Smooth muscle cell (in vitro differentiated cells): ENCODE measurements around the gene HAGH. TPM values are rescaled to one million over a fixed set of nuclear protein-coding genes. Genes with fewer than 3 reads are reported as not detected.

ENCODE experiments used
- DNase-seq: peaks from one replicate; lab custom pipeline; 2025; ENCODE audit not compliant: unreplicated experiment; lab: John Stamatoyannopoulos, UW
- H2AFZ ChIP-seq: fragments of 200-600 bp; sonication (generic); 2 replicates; pipeline ENCODE4 v1.6.0; 2016; ENCODE audit warnings: antibody characterized with exemption, low read depth, mild to moderate bottlenecking
- H3F3A ChIP-seq: fragments of 200-600 bp; sonication (generic); 2 replicates; pipeline ENCODE4 v1.6.0; 2017; ENCODE audit warnings: antibody characterized with exemption, low read depth
- H3K27ac ChIP-seq: fragments of 200-600 bp; sonication (generic); 2 replicates; pipeline ENCODE4 v1.5.1; 2016; ENCODE audit warnings: low read depth, mild to moderate bottlenecking
- H3K27me3 ChIP-seq: fragments of 200-600 bp; sonication (generic); 2 replicates; pipeline ENCODE4 v1.6.1; 2016; ENCODE audit warnings: low read depth, mild to moderate bottlenecking
- H3K36me3 ChIP-seq: fragments of 200-600 bp; sonication (generic); 2 replicates; pipeline ENCODE4 v1.5.1; 2016; ENCODE audit warnings: low read depth
- H3K4me1 ChIP-seq: fragments of 200-600 bp; sonication (generic); 2 replicates; pipeline ENCODE4 v1.5.1; 2016; ENCODE audit warnings: low read depth
- H3K4me2 ChIP-seq: fragments of 200-600 bp; sonication (generic); 2 replicates; pipeline ENCODE4 v1.6.0; 2016; ENCODE audit warnings: mild to moderate bottlenecking
- H3K4me3 ChIP-seq: fragments of 200-600 bp; sonication (generic); 2 replicates; pipeline ENCODE4 v1.5.1; 2016; ENCODE audit warnings: mild to moderate bottlenecking
- H3K79me2 ChIP-seq: fragments of 200-600 bp; sonication (generic); 2 replicates; pipeline ENCODE4 v1.6.0; 2016; ENCODE audit warnings: low read depth, mild to moderate bottlenecking
- H3K9ac ChIP-seq: fragments of 200-600 bp; sonication (generic); 2 replicates; pipeline ENCODE4 v1.6.0; 2016; ENCODE audit warnings: low read depth
- H3K9me3 ChIP-seq: fragments of 200-600 bp; sonication (generic); replicated peaks from 2 replicates; pipeline ENCODE4 v1.5.1; 2016; ENCODE audit warnings: low read depth
- H4K20me1 ChIP-seq: fragments of 200-600 bp; sonication (generic); 2 replicates; pipeline ENCODE4 v1.6.0; 2016; ENCODE audit warnings: low read depth
- CTCF ChIP-seq: fragments of 200-600 bp; sonication (generic); IDR thresholded peaks from 2 replicates; pipeline ENCODE4 v1.5.1; 2017; ENCODE audit warnings: borderline replicate concordance, mild to moderate bottlenecking, antibody characterized with exemption; ENCODE audit not compliant: insufficient read depth, poor library complexity, severe bottlenecking
- WGBS: methylation state at CpG from one replicate; pipeline ENCODE4 v1.1.7; 2016; ENCODE audit warnings: low lambda C conversion rate; 5-methylcytosine and 5-hydroxymethylcytosine counted together
- polyA plus RNA-seq: library from polyadenylated mRNA; unstranded; fragments of >200 nt; fragmentation: Nextera tagmentation; extraction: Ambion mirVana; gene quantifications from 2 replicates; pipeline ENCODE4 v1.2.1, GENCODE V29; 2016
- total RNA-seq: library from RNA; depleted of rRNA; stranded (reverse); fragments of >200 nt; gene quantifications from 2 replicates; pipeline ENCODE4 v1.2.3, GENCODE V29; 2014

The HAGH gene
- total and polyA plus RNA-seq, 2 experiments from 2014 or later, result 20.9 to 43.0 TPM

- H3K27ac ChIP-seq, result no peak overlapping the region
- H3K4me1 ChIP-seq, result peaks cover 18% of the 10 kb centered on the region
- H3K36me3 ChIP-seq, result no peaks in the 10 kb centered on the region
- DNase-seq, result peak; percentile 70
- no peak for TF ChIP-seq CTCF
- 6% methylated on average over 75 of the region's 96 CpGs for WGBS
- H3K4me3 ChIP-seq, result peak overlapping the region; percentile 83
- no peaks in the 10 kb centered on the region for H3K27me3 ChIP-seq
- H3K9ac ChIP-seq, result no peak overlapping the region
- no peak overlapping the region for H2AFZ ChIP-seq
- no peaks in the 10 kb centered on the region for H4K20me1 ChIP-seq
- peaks cover 31% of the 10 kb centered on the region for H3K79me2 ChIP-seq
- H3K4me2 ChIP-seq, result peak overlapping the region; percentile 87
- H3K9me3 ChIP-seq, result no peaks in the 10 kb centered on the region
- no peaks in the 10 kb centered on the region for H3F3A ChIP-seq
These were observed 548 bp downstream of the HAGH start for GRCh38 chr16:1825864-1826690.

DNA sequence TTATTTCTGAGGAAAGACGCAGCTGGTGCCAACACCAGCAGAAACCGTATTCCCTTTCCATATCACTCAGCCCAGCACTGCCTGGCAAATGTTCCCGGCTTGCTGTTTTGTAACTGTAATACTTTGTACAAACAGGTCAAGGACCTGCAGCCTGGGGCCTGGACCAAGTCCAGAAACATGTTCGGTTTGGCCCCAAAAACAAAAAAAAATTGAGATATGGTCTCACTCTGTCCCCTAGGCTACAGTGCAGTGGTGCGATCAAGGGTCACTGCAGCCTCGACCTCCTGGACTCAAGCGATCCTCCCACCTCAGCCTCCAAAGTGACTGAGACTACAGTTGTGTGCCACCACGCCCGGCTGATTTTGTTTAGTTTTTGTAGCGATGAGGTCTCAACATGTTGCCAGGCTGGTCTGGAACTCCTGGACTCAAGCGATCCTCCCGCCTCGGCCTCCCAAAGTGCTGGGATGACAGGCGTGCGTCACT lies 1.2 kb downstream of the HAGH start:
- Histone ChIP-seq H3K27me3 (no peaks in the 10 kb centered on the region), H2AFZ (no peak overlapping the region), H3K4me2 (peak overlapping the region; percentile 87), H3K9ac (no peak overlapping the region), H3K36me3 (no peaks in the 10 kb centered on the region), H3F3A (no peaks in the 10 kb centered on the region), H4K20me1 (no peaks in the 10 kb centered on the region), H3K27ac (no peak overlapping the region), H3K9me3 (no peaks in the 10 kb centered on the region), H3K79me2 (peaks cover 31% of the 10 kb centered on the region), H3K4me3 (peak overlapping the region; percentile 83), H3K4me1 (peaks cover 18% of the 10 kb centered on the region)
- WGBS, result 90% methylated on average over 15 of the region's 15 CpGs
- no peak for TF ChIP-seq CTCF
- no peak for DNase-seq

DNA sequence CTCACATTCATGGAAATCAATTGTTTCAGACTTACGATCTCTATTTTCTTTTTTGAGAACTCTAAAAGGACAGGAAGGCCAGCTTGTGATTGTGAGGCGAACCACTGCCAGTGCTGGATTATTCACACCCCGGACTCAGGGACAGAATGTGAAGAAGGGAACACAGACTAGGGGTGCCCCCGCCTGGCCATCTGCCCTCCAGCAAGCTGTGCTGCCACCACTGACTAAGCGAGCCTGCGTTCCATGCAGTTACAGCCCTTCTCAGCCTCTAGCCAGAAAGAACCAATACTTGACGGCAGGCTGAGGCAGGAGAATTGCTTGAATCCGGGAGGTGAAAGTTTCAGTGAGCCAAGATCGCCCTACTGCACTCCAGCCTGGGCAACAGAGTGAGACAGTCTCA lies 2.8 kb downstream of the HAGH start:
- no peak for DNase-seq
- Histone ChIP-seq H3K27me3 (no peaks in the 10 kb centered on the region), H3K4me2 (no peak overlapping the region), H3K79me2 (peaks cover 23% of the 10 kb centered on the region), H3K9me3 (no peaks in the 10 kb centered on the region), H3K4me1 (peaks cover 12% of the 10 kb centered on the region), H3K27ac (no peak overlapping the region), H3F3A (no peaks in the 10 kb centered on the region), H3K36me3 (no peaks in the 10 kb centered on the region), H2AFZ (no peak overlapping the region), H4K20me1 (no peaks in the 10 kb centered on the region), H3K4me3 (no peak overlapping the region), H3K9ac (no peak overlapping the region)
- TF ChIP-seq CTCF, result peak; percentile 7
- WGBS, result 62% methylated on average over 9 of the region's 9 CpGs
